Pancreas (tissue), 10 donors: ENCODE data around the gene SAE1. TPM values are rescaled to one million over a fixed set of nuclear protein-coding genes. Genes with fewer than 3 reads are reported as not detected.
A peak's percentile ranks its signal among the peaks of the same experiment; 100 is the strongest.

ENCODE experiments used
- ATAC-seq, 4 donors: fragments of 200-7000 bp; cut with Tn5 transposase; one replicate each; pipeline versions ENCODE4 v1.8.0 to v1.9.1; 2020; ENCODE audit warnings: mild to moderate bottlenecking in 4 of 4, moderate library complexity in 4 of 4
- DNase-seq, 6 donors: peaks; one replicate each; pipeline ENCODE4 v3.0.0-alpha.2; 2020
- FAIRE-seq: peaks from 2 replicates; lab custom pipeline; 2012; peaks lifted over from hg19 to GRCh38; lab: Jason Lieb, UNC
- H3K27ac ChIP-seq, 4 donors: fragments of 200-600 bp; sonication (generic); 1 replicate in 3 of 4; 2 replicates in 1 of 4; pipeline versions ENCODE4 v1.5.0 to v1.8.0; 2020
- H3K27me3 ChIP-seq, 4 donors: fragments of 200-600 bp; one replicate each; pipeline ENCODE4 v1.8.0; 2021
- H3K36me3 ChIP-seq, 3 donors: fragments of 200-600 bp; sonication (generic) in 1 of 3; one replicate each; pipeline versions ENCODE4 v1.5.0 to v1.8.0; 2020 to 2021
- H3K4me1 ChIP-seq, 3 donors: fragments of 200-600 bp; one replicate each; pipeline ENCODE4 v1.8.0; 2021
- H3K4me3 ChIP-seq, 4 donors: fragments of 200-600 bp; sonication (generic) in 2 of 4; one replicate each; pipeline versions ENCODE4 v1.5.0 to v1.8.0; 2020 to 2021
- H3K9me3 ChIP-seq, 4 donors: fragments of 200-600 bp; one replicate each; pipeline ENCODE4 v1.8.0; 2021
- WGBS, 2 donors: extraction: QIAGEN DNeasy Blood & Tissue Kit; methylation state at CpG; one replicate each; pipeline ENCODE4 v1.1.7; 2013; 5-methylcytosine and 5-hydroxymethylcytosine counted together
- intact Hi-C, 3 donors: fragments of 100-400 bp; cut with DNase I; formaldehyde crosslinking; loops; one replicate each; pipeline versions ENCODE4 v1.11.1 to v1.14.2; 2022
- polyA plus RNA-seq, 2 donors: library from polyadenylated mRNA; stranded (reverse); fragments of 200-250 nt; gene quantifications; one replicate each; pipeline ENCODE4 v1.2.3, GENCODE V29; 2013
- total RNA-seq, 6 donors: library from RNA; stranded (reverse); fragmentation: NEBNext Ultra II Directional in 4 of 6; extraction: Animal tissue kit (Norgen Biotek cat#: 25700) in 4 of 6; gene quantifications; one replicate each; pipeline versions ENCODE4 v1.2.1 to v1.2.4, GENCODE V29; 2021 to 2023
- TF ChIP-seq, protein P1 (sequence below), 4 donors: fragments of 200-600 bp; sonication (generic) in 3 of 4; IDR thresholded peaks; one replicate each; pipeline versions ENCODE4 v1.5.0 to v1.8.0; 2021; ENCODE audit warnings: antibody characterized with exemption in 4 of 4
- donor health status: healthy with polysubstance abuse.
- donor health status: DM: no; HTN: no; CAD: no; lungs with moderate emphysema.
- donor health status: DM: no; HTN: no; CAD: no.
- donor health status: control.
- donor health status: control.
- donor health status: Bipolar disorder and iron deficiency.
- donor health status: DM: yes; HTN: yes; CAD: no.
- donor health status: DM: no; HTN: no; CAD: no.
- donor health status: DM: no; HTN: no; CAD: no.
- donor health status: DM: yes; HTN: yes; CAD: no.

The SAE1 gene
- total and polyA plus RNA-seq, 8 donors, result 10.0 to 25.8 (median 20.1) TPM

DNA sequence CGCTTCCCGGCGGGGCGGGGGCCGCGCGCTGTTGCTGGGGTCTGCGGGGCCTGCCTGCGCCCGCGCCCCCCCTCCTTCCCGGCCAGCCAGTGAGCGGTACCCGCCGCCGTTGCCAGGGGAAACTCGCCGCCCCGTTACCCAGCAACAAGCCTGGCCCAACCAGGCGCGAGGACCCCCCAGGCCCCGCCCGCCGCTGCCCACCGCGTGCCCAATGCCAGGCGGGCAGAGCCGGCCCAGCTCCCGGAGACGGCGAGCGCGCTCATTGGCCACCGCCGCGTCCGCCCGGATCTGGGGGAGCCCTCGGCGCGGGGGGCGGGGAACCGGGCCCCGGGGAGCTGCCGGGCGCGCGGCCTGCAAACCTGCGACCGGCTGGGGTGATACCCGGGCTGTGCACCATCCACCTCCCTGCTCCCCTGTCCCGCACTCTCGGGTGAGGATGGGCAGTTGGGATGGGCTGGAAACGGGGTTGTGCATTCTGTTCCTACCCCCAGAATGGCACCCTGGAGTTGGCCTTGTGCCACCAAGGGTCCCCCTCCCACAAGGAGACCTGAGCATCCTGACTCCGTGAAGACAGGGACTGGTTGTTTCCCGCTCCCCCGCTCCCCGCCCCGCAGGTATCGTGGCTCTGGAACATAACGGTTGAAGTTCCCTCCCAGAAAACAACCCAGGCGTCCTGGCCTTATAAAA, 109.1 kb downstream of the SAE1 start:
- ATAC-seq (peak in 2 of 4 donors; percentile 8 to 12), FAIRE-seq (no peak), DNase-seq (peak in 4 of 6 donors; percentile 52 to 84 (median 76))
- TF ChIP-seq, protein P1, sequence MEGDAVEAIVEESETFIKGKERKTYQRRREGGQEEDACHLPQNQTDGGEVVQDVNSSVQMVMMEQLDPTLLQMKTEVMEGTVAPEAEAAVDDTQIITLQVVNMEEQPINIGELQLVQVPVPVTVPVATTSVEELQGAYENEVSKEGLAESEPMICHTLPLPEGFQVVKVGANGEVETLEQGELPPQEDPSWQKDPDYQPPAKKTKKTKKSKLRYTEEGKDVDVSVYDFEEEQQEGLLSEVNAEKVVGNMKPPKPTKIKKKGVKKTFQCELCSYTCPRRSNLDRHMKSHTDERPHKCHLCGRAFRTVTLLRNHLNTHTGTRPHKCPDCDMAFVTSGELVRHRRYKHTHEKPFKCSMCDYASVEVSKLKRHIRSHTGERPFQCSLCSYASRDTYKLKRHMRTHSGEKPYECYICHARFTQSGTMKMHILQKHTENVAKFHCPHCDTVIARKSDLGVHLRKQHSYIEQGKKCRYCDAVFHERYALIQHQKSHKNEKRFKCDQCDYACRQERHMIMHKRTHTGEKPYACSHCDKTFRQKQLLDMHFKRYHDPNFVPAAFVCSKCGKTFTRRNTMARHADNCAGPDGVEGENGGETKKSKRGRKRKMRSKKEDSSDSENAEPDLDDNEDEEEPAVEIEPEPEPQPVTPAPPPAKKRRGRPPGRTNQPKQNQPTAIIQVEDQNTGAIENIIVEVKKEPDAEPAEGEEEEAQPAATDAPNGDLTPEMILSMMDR (IDR thresholded peaks at IDR 0.05), result no peak
- 6 to 9% methylated on average over 27 to 62 of the region's 62 CpGs for WGBS, 2 donors
- Histone ChIP-seq H3K36me3 (no peaks in the 10 kb centered on the region), H3K9me3 (no peaks in the 10 kb centered on the region), H3K27ac (no peak overlapping the region), H3K27me3 (no peaks in the 10 kb centered on the region), H3K4me1 (peaks cover 5 to 11% (median 5%) of the 10 kb centered on the region in 3 donors), H3K4me3 (peak overlapping the region in 1 of 4 donors; percentile 25)
- intact Hi-C loops, result loop anchor here in 1 of 3 donors (10.0 kb wide), 1 partner anchor 85 kb away; no protein-coding TSS in a partner anchor

DNA sequence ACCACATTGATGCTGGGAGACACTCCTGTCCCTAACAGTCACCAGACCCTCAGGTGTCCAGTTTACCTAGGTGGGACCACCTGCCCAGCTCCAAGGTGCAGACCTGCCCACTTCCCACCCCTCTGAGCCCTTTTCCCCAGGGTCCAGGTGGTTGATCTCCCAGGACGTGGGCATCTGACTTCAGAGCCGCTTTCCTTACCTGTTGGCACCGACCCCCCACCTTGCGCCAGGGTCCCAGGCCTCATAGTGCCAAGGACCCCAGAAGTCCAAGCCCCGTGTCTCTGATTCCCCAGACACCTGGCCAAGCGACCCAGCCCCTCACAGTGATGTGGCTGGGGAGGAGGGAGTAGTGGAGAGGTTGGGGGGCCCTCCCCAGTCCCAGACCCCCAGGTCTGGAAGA, 109.9 kb downstream of the SAE1 start:
- 49 to 51% methylated on average over 6 of the region's 6 CpGs for WGBS, 2 donors
- H3K4me3 ChIP-seq, result peak overlapping the region in 1 of 4 donors; percentile 18
- peak in 1 of 6 donors; percentile 74 for DNase-seq

DNA sequence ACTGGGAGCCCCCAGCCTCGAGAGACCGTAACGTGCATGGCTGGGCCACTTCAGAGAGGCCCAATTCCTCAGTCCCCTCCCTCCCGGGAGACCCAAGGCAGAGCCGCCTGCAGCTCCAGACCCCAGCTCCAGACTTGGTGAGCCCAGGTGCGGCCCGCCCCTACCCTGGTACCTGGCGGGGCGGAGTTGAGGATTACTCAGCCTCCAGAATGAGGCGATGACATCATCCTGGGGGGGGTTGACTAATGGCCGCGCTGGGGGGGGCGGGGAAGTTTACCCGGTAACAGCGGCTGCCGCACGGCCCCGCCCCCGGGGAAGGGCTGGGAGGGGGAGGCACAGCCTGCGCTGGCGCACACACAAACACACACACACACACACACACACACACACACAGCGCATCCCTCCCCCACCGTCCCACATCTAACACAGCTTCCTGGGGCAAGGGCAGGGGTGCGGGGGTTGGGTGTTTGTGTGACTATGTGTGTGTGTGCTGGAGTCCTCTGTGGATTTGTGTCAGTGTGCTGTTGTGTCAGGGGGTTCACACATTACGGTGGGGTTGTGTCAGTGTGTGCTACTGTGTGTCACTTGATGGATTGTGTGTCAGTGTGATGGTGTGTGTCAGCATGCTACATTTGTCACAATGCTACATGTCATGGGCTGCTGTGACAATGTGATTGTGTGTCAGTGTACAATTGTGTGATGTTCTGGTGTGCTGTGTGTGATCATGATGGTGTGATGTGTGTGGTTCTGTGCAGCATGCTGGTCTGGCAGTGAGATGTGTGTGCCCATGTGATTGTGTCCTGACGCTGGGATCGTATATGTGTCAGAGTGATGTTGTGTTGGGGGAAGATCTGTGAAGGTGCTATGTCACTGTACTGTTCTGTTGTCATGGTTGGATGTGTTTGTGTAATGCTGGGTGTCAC, 110.6 kb downstream of the SAE1 start:
- Histone ChIP-seq H3K9me3 (no peaks in the 10 kb centered on the region), H3K4me3 (peak overlapping the region in 1 of 4 donors; percentile 18), H3K4me1 (peaks cover 5 to 11% (median 5%) of the 10 kb centered on the region in 3 donors), H3K27ac (no peak overlapping the region), H3K36me3 (no peaks in the 10 kb centered on the region), H3K27me3 (no peaks in the 10 kb centered on the region)
- FAIRE-seq (no peak), ATAC-seq (peak; percentile 78 to 83 (median 81)), DNase-seq (peak; percentile 87 to 96 (median 91))
- WGBS, 2 donors, result 7 to 8% methylated on average over 23 to 24 of the region's 27 CpGs
- TF ChIP-seq, protein P1 (IDR thresholded peaks at IDR 0.05), result no peak
- intact Hi-C loops, result loop anchor here in 1 of 3 donors (10.0 kb wide), 1 partner anchor 86 kb away; no protein-coding TSS in a partner anchor

More for the DNA sequence above, 109.9 kb downstream of the SAE1 start:
- intact Hi-C loops, result loop anchor here in 1 of 3 donors (10.0 kb wide), 1 partner anchor 86 kb away; no protein-coding TSS in a partner anchor
- no peak overlapping the region for H3K27ac ChIP-seq
- TF ChIP-seq, protein P1 (IDR thresholded peaks at IDR 0.05), result no peak
- H3K4me1 ChIP-seq, result peaks cover 5 to 11% (median 5%) of the 10 kb centered on the region in 3 donors
- no peaks in the 10 kb centered on the region for H3K9me3 ChIP-seq
- no peaks in the 10 kb centered on the region for H3K27me3 ChIP-seq
- ATAC-seq (no peak), FAIRE-seq (no peak)
- no peaks in the 10 kb centered on the region for H3K36me3 ChIP-seq

DNA sequence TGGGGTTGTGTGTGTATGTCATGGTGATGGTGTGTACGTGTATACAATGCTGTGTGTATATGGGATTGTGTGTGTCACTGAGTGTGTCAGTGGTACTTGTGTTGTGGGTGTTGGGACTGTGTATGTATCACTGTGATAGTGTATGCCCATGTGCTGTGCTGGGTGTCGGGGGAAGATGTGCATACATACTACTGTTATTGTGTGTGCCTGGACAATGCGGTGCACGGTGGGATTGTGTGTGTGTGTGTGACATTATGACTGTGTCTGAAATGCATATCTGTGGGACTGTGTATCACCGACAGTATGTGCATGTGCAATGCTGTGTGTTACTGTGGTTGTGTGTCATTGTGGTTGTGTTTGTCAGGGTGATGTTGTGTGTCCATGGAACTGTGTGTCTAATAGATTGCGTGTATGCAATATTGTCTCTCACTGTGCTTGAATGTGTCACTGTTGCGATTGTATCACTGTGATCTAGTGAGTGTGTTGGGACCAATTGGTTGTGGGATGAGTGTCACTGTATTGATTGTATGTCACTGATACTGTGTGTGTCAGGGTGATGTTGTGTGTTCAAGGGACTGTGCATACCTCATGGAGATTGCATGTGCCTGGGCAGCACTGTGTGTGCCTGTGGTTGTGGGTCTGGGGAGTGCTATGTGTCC, 111.4 kb downstream of the SAE1 start:
- FAIRE-seq (no peak), DNase-seq (no peak), ATAC-seq (no peak)
- Histone ChIP-seq H3K27me3 (no peaks in the 10 kb centered on the region), H3K4me1 (peaks cover 5 to 11% (median 5%) of the 10 kb centered on the region in 3 donors), H3K27ac (no peak overlapping the region), H3K36me3 (no peaks in the 10 kb centered on the region), H3K9me3 (no peaks in the 10 kb centered on the region), H3K4me3 (no peak overlapping the region)
- 71 to 72% methylated on average over 7 of the region's 7 CpGs for WGBS, 2 donors
- intact Hi-C loops, result loop anchor here in 1 of 3 donors (10.0 kb wide), 1 partner anchor 87 kb away; no protein-coding TSS in a partner anchor
- TF ChIP-seq, protein P1 (IDR thresholded peaks at IDR 0.05), result no peak
